OCI-LY1 (cell line): ENCODE results near the gene MRPS30.
"Not testable (repeated sequence)": the region's sequence is repeated elsewhere in the genome, so short reads cannot be mapped to it uniquely, and the experiment has no call there.

Experiments used
- H2AFZ ChIP-seq: fragments of 200-600 bp; sonication (generic), shearing (Covaris generic); 2 replicates; pipeline ENCODE4 v1.6.0; 2014; ENCODE audit warnings: antibody characterized with exemption, mild to moderate bottlenecking, low read length
- H3F3A ChIP-seq: fragments of 200-600 bp; sonication (generic), shearing (Covaris generic); 2 replicates; pipeline ENCODE4 v1.6.0; 2014; ENCODE audit warnings: mild to moderate bottlenecking, antibody characterized with exemption, low read length, moderate library complexity; ENCODE audit not compliant: insufficient read depth
- H3K27ac ChIP-seq: fragments of 200-600 bp; sonication (generic); 2 replicates; pipeline ENCODE4 v1.5.1; 2014; ENCODE audit warnings: low read length, mixed run types, mild to moderate bottlenecking, low read depth; ENCODE audit not compliant: poor library complexity, severe bottlenecking
- H3K27me3 ChIP-seq: fragments of 200-600 bp; sonication (generic); 2 replicates; pipeline ENCODE4 v1.6.0; 2014; ENCODE audit warnings: antibody characterized with exemption, mild to moderate bottlenecking, low read length, moderate library complexity; ENCODE audit not compliant: insufficient read depth
- H3K36me3 ChIP-seq: fragments of 200-600 bp; sonication (generic); 2 replicates; pipeline ENCODE4 v1.6.1; 2014; ENCODE audit warnings: mild to moderate bottlenecking, antibody characterized with exemption, low read length, moderate library complexity, mixed read lengths; ENCODE audit not compliant: insufficient read depth
- H3K4me1 ChIP-seq: fragments of 200-600 bp; sonication (generic); 2 replicates; pipeline ENCODE4 v1.5.1; 2014; ENCODE audit warnings: mild to moderate bottlenecking, low read length, moderate library complexity; ENCODE audit not compliant: insufficient read depth, severe bottlenecking
- H3K4me2 ChIP-seq: fragments of 200-600 bp; sonication (generic), shearing (Covaris generic); 2 replicates; pipeline ENCODE4 v1.6.1; 2014; ENCODE audit warnings: low read length
- H3K4me3 ChIP-seq: fragments of 200-600 bp; sonication (generic); 2 replicates; pipeline ENCODE4 v1.5.1; 2014; ENCODE audit warnings: low read length, low read depth, mild to moderate bottlenecking, mixed read lengths; ENCODE audit not compliant: poor library complexity, severe bottlenecking
- H3K79me2 ChIP-seq: fragments of 200-600 bp; shearing (Covaris generic); 2 replicates; pipeline ENCODE4 v1.6.1; 2016; ENCODE audit warnings: mixed run types, low read length, mixed read lengths; ENCODE audit not compliant: insufficient read depth
- H3K9ac ChIP-seq: fragments of 200-600 bp; sonication (generic), shearing (Covaris generic); 2 replicates; pipeline ENCODE4 v1.6.1; 2014; ENCODE audit warnings: mild to moderate bottlenecking, low read length, mixed read lengths
- H3K9me2 ChIP-seq: fragments of 200-600 bp; sonication (generic), shearing (Covaris generic); 2 replicates; pipeline ENCODE4 v1.6.1; 2014; ENCODE audit warnings: low read depth, mild to moderate bottlenecking, low read length, mixed read lengths
- H3K9me3 ChIP-seq: fragments of 200-600 bp; shearing (Covaris generic); 2 replicates; pipeline ENCODE4 v1.6.1; 2014; ENCODE audit warnings: low read length, mixed read lengths
- H4K20me1 ChIP-seq: fragments of 200-600 bp; sonication (generic), shearing (Covaris generic); 2 replicates; pipeline ENCODE4 v1.6.0; 2016; ENCODE audit warnings: mild to moderate bottlenecking, low read length; ENCODE audit not compliant: insufficient read depth
- CTCF ChIP-seq: fragments of 200-600 bp; sonication (generic), shearing (Covaris generic); IDR thresholded peaks from 2 replicates; pipeline ENCODE4 v1.5.1; 2017; ENCODE audit warnings: mild to moderate bottlenecking, antibody characterized with exemption, low read length, moderate library complexity, mixed read lengths
- EZH2 ChIP-seq: fragments of 200-600 bp; sonication (generic), shearing (Covaris generic); IDR thresholded peaks from 2 replicates; pipeline ENCODE4 v1.8.0; 2017; ENCODE audit warnings: borderline replicate concordance, mixed run types, mild to moderate bottlenecking, antibody characterized with exemption, low read length, moderate library complexity, mixed read lengths

Gene MRPS30

GRCh38 chr5:44770780-44771717, 37.7 kb upstream of the MRPS30 start:
- Histone ChIP-seq H3K4me3 (no peak overlapping the region), H3F3A (no peaks in the 10 kb centered on the region), H3K36me3 (no peaks in the 10 kb centered on the region), H2AFZ (no peak overlapping the region), H3K27me3 (peaks cover 3% of the 10 kb centered on the region; the same call in 1 of the 2 replicates), H3K27ac (no peak overlapping the region), H3K79me2 (no peaks in the 10 kb centered on the region), H4K20me1 (no peaks in the 10 kb centered on the region), H3K4me1 (no peaks in the 10 kb centered on the region), H3K9me2 (no peaks in the 10 kb centered on the region), H3K4me2 (no peak overlapping the region), H3K9ac (no peak overlapping the region), H3K9me3 (no peaks in the 10 kb centered on the region)
- TF ChIP-seq EZH2 (no peak), CTCF (no peak)

GRCh38 chr5:44772397-44772796, 36.4 kb upstream of the MRPS30 start:
- not testable (repeated sequence) for H3K4me1 ChIP-seq, H3F3A ChIP-seq, H3K9me3 ChIP-seq, H4K20me1 ChIP-seq, H2AFZ ChIP-seq, H3K9me2 ChIP-seq, H3K4me3 ChIP-seq, H3K9ac ChIP-seq, H3K27ac ChIP-seq, H3K79me2 ChIP-seq, H3K36me3 ChIP-seq, H3K4me2 ChIP-seq, H3K27me3 ChIP-seq

- H3F3A ChIP-seq = no peaks in the 10 kb centered on the region
- H2AFZ ChIP-seq = no peak overlapping the region
- H4K20me1 ChIP-seq = no peaks in the 10 kb centered on the region
- H3K36me3 ChIP-seq = no peaks in the 10 kb centered on the region
- H3K9ac ChIP-seq = no peak overlapping the region
- H3K79me2 ChIP-seq = no peaks in the 10 kb centered on the region
- no peak overlapping the region for H3K4me3 ChIP-seq
- TF ChIP-seq CTCF (peak; percentile 52), EZH2 (no peak)
- no peaks in the 10 kb centered on the region for H3K9me2 ChIP-seq
- H3K4me1 ChIP-seq = no peaks in the 10 kb centered on the region
- no peak overlapping the region for H3K4me2 ChIP-seq
- peaks cover 3% of the 10 kb centered on the region; the same call in 1 of the 2 replicates for H3K27me3 ChIP-seq
- no peak overlapping the region for H3K27ac ChIP-seq
- no peaks in the 10 kb centered on the region for H3K9me3 ChIP-seq
These were observed 34.4 kb upstream of the MRPS30 start for GRCh38 chr5:44774279-44774880.
